GM12878 (cell line): ENCODE data around the gene HERC2. TPM values are rescaled to one million over a fixed set of nuclear protein-coding genes. Genes with fewer than 3 reads are reported as not detected.

Experiments used
- ATAC-seq: fragments of 200-7000 bp; cut with Tn5 transposase; 3 replicates; pipeline ENCODE4 v1.9.1; 2020; ENCODE audit warnings: mild to moderate bottlenecking, moderate library complexity
- BruUV-seq: library from RNA; stranded (reverse); fragments of 400-500 nt; replicated peaks from 2 replicates; lab custom pipeline; 2021; lab: Mats Ljungman, UMichigan
- CTCF ChIA-PET: fragments of 300-600 bp; sonication (Branson Sonifier 250); formaldehyde crosslinking; extraction: SDS; loops from one replicate; lab custom pipeline; 2021; ENCODE audit warnings: inconsistent platforms; lab: Yijun Ruan, JAX
- POLR2A ChIA-PET: fragments of 350-600 bp; formaldehyde crosslinking; extraction: SDS; loops from one replicate; lab custom pipeline; 2021; ENCODE audit warnings: inconsistent platforms; lab: Charles Lee
- RAD21 ChIA-PET: fragments of 300-600 bp; sonication (Branson Sonifier 250); formaldehyde crosslinking; loops from one replicate; lab custom pipeline; 2023; ENCODE audit warnings: antibody characterized with exemption; ENCODE audit not compliant: unreplicated experiment; lab: Charles Lee
- SMC1A ChIA-PET: fragments of 300-600 bp; sonication (Branson Sonifier 250); formaldehyde crosslinking; loops from one replicate; lab custom pipeline; 2023; ENCODE audit not compliant: unreplicated experiment, uncharacterized antibody; lab: Charles Lee
- DNase-seq: peaks from one replicate; pipeline ENCODE4 v3.0.0-alpha.2; 2011; ENCODE audit warnings: low read depth, low spot score
- FAIRE-seq: peaks from 3 replicates; lab custom pipeline; 2011; peaks lifted over from hg19 to GRCh38; lab: Jason Lieb, UNC
- H2AFZ ChIP-seq: 2 replicates; pipeline ENCODE4 v1.6.0; 2011; ENCODE audit warnings: low read depth, low read length, control low read depth; ENCODE audit not compliant: control insufficient read depth
- H3K27ac ChIP-seq: 2 replicates; pipeline ENCODE4 v1.5.1; 2011; ENCODE audit warnings: control low read depth; ENCODE audit not compliant: control insufficient read depth, insufficient read depth
- H3K27me3 ChIP-seq, 2 experiments: replicated peaks in 1 of 2; 2 replicates each; pipeline versions ENCODE4 v1.6.0 to v1.6.1; 2011; ENCODE audit warnings: low read length in 1 of 2; ENCODE audit not compliant: control insufficient read depth in 2 of 2, insufficient read depth in 2 of 2
- H3K36me3 ChIP-seq, 2 experiments: 2 replicates each; pipeline ENCODE4 v1.5.1; 2011; ENCODE audit warnings: low read length in 1 of 2; ENCODE audit not compliant: control insufficient read depth in 2 of 2, insufficient read depth in 2 of 2
- H3K4me1 ChIP-seq: 2 replicates; pipeline ENCODE4 v1.6.1; 2011; ENCODE audit warnings: mild to moderate bottlenecking, low read length, moderate library complexity, mixed read lengths; ENCODE audit not compliant: control insufficient read depth, insufficient read depth
- H3K4me2 ChIP-seq: 2 replicates; pipeline ENCODE4 v1.6.0; 2011; ENCODE audit warnings: control low read depth; ENCODE audit not compliant: control insufficient read depth, insufficient read depth
- H3K4me3 ChIP-seq: fragments of 200-600 bp; sonication (generic); 2 replicates; pipeline ENCODE4 v1.5.1; 2016
- H3K79me2 ChIP-seq: 2 replicates; pipeline ENCODE4 v1.6.0; 2011; ENCODE audit warnings: low read length; ENCODE audit not compliant: control insufficient read depth, insufficient read depth
- H3K9ac ChIP-seq: 2 replicates; pipeline ENCODE4 v1.8.0; 2011; ENCODE audit warnings: low read length, control low read depth, mixed read lengths; ENCODE audit not compliant: control insufficient read depth, insufficient read depth
- H3K9me3 ChIP-seq: replicated peaks from 3 replicates; pipeline ENCODE4 v1.5.1; 2011; ENCODE audit warnings: mild to moderate bottlenecking, low read length; ENCODE audit not compliant: control insufficient read depth, insufficient read depth
- H4K20me1 ChIP-seq: 2 replicates; pipeline ENCODE4 v1.6.0; 2011; ENCODE audit not compliant: control insufficient read depth, insufficient read depth
- BCLAF1 ChIP-seq: fragments of 450-650 bp; IDR thresholded peaks from 2 replicates; pipeline ENCODE4 v1.6.1; 2017; ENCODE audit warnings: antibody characterized with exemption, mild to moderate bottlenecking, moderate library complexity
- CBX5 ChIP-seq: sonication (generic); IDR thresholded peaks from 2 replicates; pipeline ENCODE4 v1.6.1; 2016; ENCODE audit warnings: low read depth, moderate library complexity, mild to moderate bottlenecking, inconsistent platforms
- CEBPB ChIP-seq, 2 experiments: fragments of 150-350 bp in 1 of 2; IDR thresholded peaks; 2 replicates each; pipeline ENCODE4 v1.6.1; 2012 to 2014; ENCODE audit warnings: low read depth in 2 of 2, low read length in 2 of 2, borderline replicate concordance in 1 of 2, inconsistent platforms in 1 of 2
- E4F1 ChIP-seq: fragments of 450-650 bp; IDR thresholded peaks from 2 replicates; pipeline ENCODE4 v1.6.1; 2018; ENCODE audit warnings: borderline replicate concordance, mild to moderate bottlenecking; ENCODE audit not compliant: partially characterized antibody
- ESRRA ChIP-seq: IDR thresholded peaks from 2 replicates; pipeline ENCODE4 v1.6.1; 2012; ENCODE audit warnings: mild to moderate bottlenecking, low read length, improper control_type of control experiment
- KAT2A ChIP-seq: conservative IDR thresholded peaks from 2 replicates; pipeline ENCODE4 v1.6.1; 2011; ENCODE audit warnings: low read depth, low read length; ENCODE audit not compliant: control insufficient read depth
- PAX5 ChIP-seq: IDR thresholded peaks from 2 replicates; pipeline ENCODE4 v1.6.1; 2011; ENCODE audit warnings: low read depth, low read length, borderline replicate concordance
- PBX3 ChIP-seq: IDR thresholded peaks from 2 replicates; pipeline ENCODE4 v1.6.1; 2011; ENCODE audit warnings: mild to moderate bottlenecking, low read depth, low read length, moderate library complexity; ENCODE audit not compliant: insufficient replicate concordance
- POU2F2 ChIP-seq: IDR thresholded peaks from 3 replicates; pipeline ENCODE4 v1.6.1; 2011; ENCODE audit warnings: low read depth, mild to moderate bottlenecking, low read length, borderline replicate concordance
- RELA ChIP-seq: fragments of 450-650 bp; IDR thresholded peaks from 2 replicates; pipeline ENCODE4 v1.8.0; 2014; ENCODE audit warnings: borderline replicate concordance; ENCODE audit not compliant: partially characterized antibody
- RELB ChIP-seq: fragments of 450-650 bp; IDR thresholded peaks from 2 replicates; pipeline ENCODE4 v1.6.1; 2017; ENCODE audit warnings: low read depth, mild to moderate bottlenecking, moderate library complexity
- RFX5 ChIP-seq: IDR thresholded peaks from 2 replicates; pipeline ENCODE4 v1.6.1; 2011; ENCODE audit warnings: low read depth, low read length, improper control_type of control experiment
- SMC3 ChIP-seq: IDR thresholded peaks from 2 replicates; pipeline ENCODE4 v1.6.1; 2011; ENCODE audit warnings: low read length, improper control_type of control experiment, borderline replicate concordance
- SPI1 ChIP-seq: IDR thresholded peaks from 2 replicates; pipeline ENCODE4 v1.6.1; 2011; ENCODE audit warnings: low read depth, mild to moderate bottlenecking, low read length, moderate library complexity, borderline replicate concordance; ENCODE audit not compliant: insufficient read depth
- ZNF217 ChIP-seq: fragments of 450-650 bp; IDR thresholded peaks from 2 replicates; pipeline ENCODE4 v1.6.1; 2017; ENCODE audit warnings: antibody characterized with exemption, mild to moderate bottlenecking
- ZNF24 ChIP-seq: fragments of 450-650 bp; IDR thresholded peaks from 2 replicates; pipeline ENCODE4 v1.6.1; 2017; ENCODE audit warnings: antibody characterized with exemption, mild to moderate bottlenecking
- WGBS: methylation state at CpG from one replicate; pipeline ENCODE4 v1.1.6; 2016; ENCODE audit warnings: low lambda C conversion rate; ENCODE audit not compliant: insufficient replicate concordance, insufficient coverage; ENCODE audit errors: missing lambda C conversion rate; 5-methylcytosine and 5-hydroxymethylcytosine counted together
- in situ Hi-C: fragments of 300-500 bp; cut with MboI; formaldehyde crosslinking; loops from 9 replicates; pipeline ENCODE4 v1.14.3; 2018; ENCODE audit warnings: mixed read lengths
- intact Hi-C: fragments of 100-400 bp; cut with micrococcal nuclease; formaldehyde crosslinking; loops from one replicate; pipeline ENCODE4 v1.14.2; 2022; ENCODE audit not compliant: unreplicated experiment
- polyA plus RNA-seq, 11 experiments: library from polyadenylated mRNA; depleted of rRNA in 4 of 11; unstranded in 6 of 11; stranded (reverse) in 5 of 11; fragments of >200 nt; fragmentation: Nextera tagmentation in 4 of 11; fragmentation: Illumina TruSeq in 1 of 11; extraction: Ambion mirVana in 4 of 11; extraction: Trizol in 1 of 11; gene quantifications; 1 replicate in 1 of 11; 2 replicates in 10 of 11; pipeline versions ENCODE4 v1.2.1 to v1.2.3, GENCODE V29; 2011 to 2016; ENCODE audit warnings: inconsistent platforms in 2 of 11, missing spikeins in 2 of 11, low read depth in 1 of 11
- total RNA-seq, 4 experiments: library from RNA; depleted of rRNA in 3 of 4; stranded (reverse); fragments of >200 nt in 3 of 4; fragmentation: Illumina TruSeq in 1 of 4; extraction: Trizol in 1 of 4; gene quantifications; 2 replicates each; pipeline versions ENCODE4 v1.2.1 to v1.2.3, GENCODE V29; 2013 to 2021

Gene HERC2
- total and polyA plus RNA-seq, 10 of the 15 experiments (the other 5 are each of a cell fraction or from before 2014, with no cell fraction given), result 6.1 to 39.0 (median 24.0) TPM

DNA sequence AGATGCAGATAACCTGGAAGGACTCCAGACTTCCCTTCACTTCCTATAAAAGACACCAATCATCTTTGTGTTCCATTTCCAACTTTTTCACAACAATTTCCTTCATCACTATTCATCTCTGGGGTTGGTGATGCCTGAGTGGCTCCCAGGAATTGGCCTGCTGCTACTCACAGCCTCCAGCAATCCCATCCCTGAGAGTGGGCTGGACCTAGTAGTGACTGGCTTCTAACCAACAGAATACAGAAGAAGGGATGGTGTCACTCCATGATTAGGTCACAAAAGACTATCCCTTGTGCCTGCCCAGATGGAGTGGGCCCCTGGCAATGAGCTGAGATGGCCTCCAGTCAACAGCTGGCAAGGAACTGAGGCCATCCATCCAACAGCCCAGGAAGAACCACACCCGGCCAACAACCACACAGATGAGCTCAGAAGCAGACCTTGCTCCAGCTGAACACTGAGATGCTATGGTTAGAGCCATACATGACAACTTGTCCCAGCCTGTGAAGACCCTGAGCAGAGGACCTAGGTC lies 243.7 kb downstream of the HERC2 start:
- Histone ChIP-seq H3K79me2 (no peaks in the 10 kb centered on the region), H3K9me3 (no peaks in the 10 kb centered on the region), H3K9ac (no peak overlapping the region), H3K27me3 (no peaks in the 10 kb centered on the region), H3K4me2 (no peak overlapping the region), H3K4me1 (no peaks in the 10 kb centered on the region), H3K36me3 (no peaks in the 10 kb centered on the region), H2AFZ (no peak overlapping the region), H3K4me3 (no peak overlapping the region), H3K27ac (no peak overlapping the region), H4K20me1 (no peaks in the 10 kb centered on the region)
- POLR2A ChIA-PET, result no interaction called here
- in situ Hi-C loops (no loop called here), intact Hi-C loops (no loop called here)
- BruUV-seq, result no TSS peak
- CTCF ChIA-PET, result no interaction called here
- ATAC-seq, result no peak
- 0% methylated on average over 1 of the region's 1 CpG for WGBS
- SMC1A ChIA-PET, result interaction anchor here (0.5 kb wide), 1 partner anchor 1368 kb away, joined by 3 read pairs; no protein-coding TSS in a partner anchor
- RAD21 ChIA-PET, result no interaction called here
- FAIRE-seq, result no peak
- DNase-seq, result no peak
- TF ChIP-seq RFX5 (no peak), CBX5 (no peak), RELB (no peak), ZNF24 (no peak), SPI1 (no peak), ESRRA (no peak), ZNF217 (no peak), PAX5 (no peak), CEBPB (IDR thresholded peaks at IDR 0.05; ENCODE audit: borderline replicate concordance in 1 of 2, low read depth in 2 of 2, low read length in 2 of 2) (no peak), E4F1 (no peak), KAT2A (no peak), RELA (no peak), BCLAF1 (no peak), POU2F2 (no peak), PBX3 (no peak), SMC3 (no peak)
